ENCODE results near the gene SERTAD2. TPM values are rescaled to one million over a fixed set of nuclear protein-coding genes. Genes with fewer than 3 reads are reported as not detected.

The SERTAD2 gene
- total RNA-seq, 4 donors from 2014 or later, result 13.7 to 17.3 (median 16.6) TPM

- no peaks in the 10 kb centered on the region for H3K4me1 ChIP-seq
- no peak overlapping the region for H3K4me3 ChIP-seq (replicated peaks in 1 of 3)
- H3K36me3 ChIP-seq, result no peaks in the 10 kb centered on the region
- no peaks in the 10 kb centered on the region for H3K27me3 ChIP-seq
- DNase-seq, result no peak
- no peaks in the 10 kb centered on the region for H3K9me3 ChIP-seq
- WGBS, 2 donors, result 83 to 91% methylated on average over 8 of the region's 8 CpGs
- H3K27ac ChIP-seq, result no peak overlapping the region
- intact Hi-C loops (cut with DNase I), result no loop called here
- no peak for TF ChIP-seq CTCF (IDR thresholded peaks at IDR 0.05)
- no peak for TF ChIP-seq POLR2A (IDR thresholded peaks at IDR 0.05)
Observed at GRCh38 chr2:64665709-64666108, 12.0 kb upstream of the SERTAD2 start.

- H3K9me3 ChIP-seq, result no peaks in the 10 kb centered on the region
- intact Hi-C loops (cut with DNase I), result no loop called here
- whole genome bisulfite sequencing, 2 donors, result 97 to 98% methylated on average over 1 of the region's 1 CpG
- no peak overlapping the region for H3K4me3 ChIP-seq (replicated peaks in 1 of 3)
- no peak for TF ChIP-seq CTCF (IDR thresholded peaks at IDR 0.05)
- TF ChIP-seq POLR2A (IDR thresholded peaks at IDR 0.05), result no peak
- no peak overlapping the region for H3K27ac ChIP-seq
- no peaks in the 10 kb centered on the region for H3K4me1 ChIP-seq
- DNase-seq, result no peak
- no peaks in the 10 kb centered on the region for H3K36me3 ChIP-seq
- no peaks in the 10 kb centered on the region for H3K27me3 ChIP-seq
Observed at GRCh38 chr2:64663402-64663801, 9.7 kb upstream of the SERTAD2 start.

- Histone ChIP-seq H3K4me1 (no peaks in the 10 kb centered on the region), H3K36me3 (no peaks in the 10 kb centered on the region), H3K4me3 (replicated peaks in 1 of 3) (no peak overlapping the region), H3K9me3 (no peaks in the 10 kb centered on the region), H3K27ac (no peak overlapping the region), H3K27me3 (no peaks in the 10 kb centered on the region)
- WGBS, 2 donors, result 95% methylated on average over 2 of the region's 2 CpGs
- TF ChIP-seq POLR2A (IDR thresholded peaks at IDR 0.05) (no peak), CTCF (IDR thresholded peaks at IDR 0.05) (no peak)
- no peak for DNase-seq
- intact Hi-C loops (cut with DNase I), result no loop called here
Observed at GRCh38 chr2:64661741-64662169, 8.0 kb upstream of the SERTAD2 start.

GRCh38 chr2:64659252-64659651 lies 5.5 kb upstream of the SERTAD2 start:
- H3K27ac ChIP-seq, result no peak overlapping the region
- TF ChIP-seq POLR2A (IDR thresholded peaks at IDR 0.05) (no peak), CTCF (IDR thresholded peaks at IDR 0.05) (no peak)
- 79% methylated on average over 2 of the region's 2 CpGs for WGBS, 2 donors
- H3K27me3 ChIP-seq, result no peaks in the 10 kb centered on the region
- peaks cover 8 to 10% of the 10 kb centered on the region in 2 donors for H3K4me1 ChIP-seq
- DNase-seq, result no peak
- intact Hi-C loops (cut with DNase I), result loop anchor here (5.0 kb wide), 1 partner anchor 73 kb away; no protein-coding TSS in a partner anchor
- H3K9me3 ChIP-seq, result no peaks in the 10 kb centered on the region
- H3K4me3 ChIP-seq (replicated peaks in 1 of 3), result no peak overlapping the region
- H3K36me3 ChIP-seq, result no peaks in the 10 kb centered on the region

GRCh38 chr2:64658269-64658668 lies 4.6 kb upstream of the SERTAD2 start:
- 97% methylated on average over 6 of the region's 6 CpGs for WGBS, 2 donors
- Histone ChIP-seq H3K27me3 (no peaks in the 10 kb centered on the region), H3K4me1 (peaks cover 8 to 10% of the 10 kb centered on the region in 2 donors), H3K9me3 (no peaks in the 10 kb centered on the region), H3K4me3 (replicated peaks in 1 of 3) (no peak overlapping the region), H3K27ac (no peak overlapping the region), H3K36me3 (no peaks in the 10 kb centered on the region)
- TF ChIP-seq POLR2A (IDR thresholded peaks at IDR 0.05), result no peak
- TF ChIP-seq CTCF (IDR thresholded peaks at IDR 0.05), result no peak
- intact Hi-C loops (cut with DNase I), result loop anchor here (5.0 kb wide), 1 partner anchor 74 kb away; no protein-coding TSS in a partner anchor
- DNase-seq, result no peak

Measured in thyroid gland (tissue), 4 donors.